Spleen (tissue), 11 donors: Measurements from ENCODE around the gene RNGTT. TPM values are rescaled to one million over a fixed set of nuclear protein-coding genes. Genes with fewer than 3 reads are reported as not detected.

Experiments
- DNase-seq: peaks from one replicate; pipeline ENCODE4 v3.0.0-alpha.2; 2020
- H3K27ac ChIP-seq, 8 donors: fragments of 200-600 bp; sonication (generic) in 7 of 8; 1 replicate in 4 of 8; 2 replicates in 4 of 8; pipeline versions ENCODE4 v1.5.0 to v1.8.0; 2016 to 2021; ENCODE audit warnings: inconsistent platforms in 4 of 8, mild to moderate bottlenecking in 4 of 8, moderate library complexity in 1 of 8
- H3K27me3 ChIP-seq, 7 donors: fragments of 200-600 bp; sonication (generic) in 6 of 7; replicated peaks in 1 of 7; 1 replicate in 4 of 7; 2 replicates in 3 of 7; pipeline versions ENCODE4 v1.5.0 to v1.8.0; 2016 to 2021; ENCODE audit warnings: inconsistent platforms in 3 of 7, mild to moderate bottlenecking in 1 of 7
- H3K36me3 ChIP-seq, 6 donors: fragments of 200-600 bp; sonication (generic) in 5 of 6; 1 replicate in 4 of 6; 2 replicates in 2 of 6; pipeline versions ENCODE4 v1.5.0 to v1.8.0; 2016 to 2021; ENCODE audit warnings: inconsistent platforms in 2 of 6
- H3K4me1 ChIP-seq, 6 donors: fragments of 200-600 bp; sonication (generic) in 5 of 6; 1 replicate in 3 of 6; 2 replicates in 3 of 6; pipeline versions ENCODE4 v1.5.0 to v1.8.0; 2016 to 2021; ENCODE audit warnings: inconsistent platforms in 3 of 6
- H3K4me3 ChIP-seq, 8 donors: fragments of 200-600 bp; sonication (generic) in 7 of 8; 1 replicate in 4 of 8; 2 replicates in 4 of 8; pipeline versions ENCODE4 v1.5.0 to v1.8.0; 2016 to 2021; ENCODE audit warnings: inconsistent platforms in 4 of 8, mild to moderate bottlenecking in 4 of 8, moderate library complexity in 2 of 8
- H3K9me3 ChIP-seq, 8 donors: fragments of 200-600 bp; sonication (generic) in 7 of 8; 1 replicate in 4 of 8; 2 replicates in 4 of 8; pipeline versions ENCODE4 v1.5.0 to v1.8.0; 2016 to 2021; ENCODE audit warnings: inconsistent platforms in 4 of 8
- POLR2A ChIP-seq, 3 donors: fragments of 450-650 bp; IDR thresholded peaks; one replicate each; pipeline ENCODE4 v1.5.1; 2017; ENCODE audit warnings: antibody characterized with exemption in 3 of 3, mild to moderate bottlenecking in 1 of 3
- POLR2AphosphoS5 ChIP-seq, 3 donors: sonication (generic); formaldehyde crosslinking; IDR thresholded peaks; one replicate each; pipeline ENCODE4 v1.5.1; 2017; ENCODE audit warnings: antibody characterized with exemption in 3 of 3
- WGBS, 5 donors: extraction: QIAGEN DNeasy Blood & Tissue Kit in 3 of 5; methylation state at CpG; one replicate each; pipeline versions ENCODE4 v1.1.5 to v1.1.7; 2013 to 2018; 5-methylcytosine and 5-hydroxymethylcytosine counted together
- intact Hi-C: fragments of 100-400 bp; cut with DNase I; formaldehyde crosslinking; loops from one replicate; pipeline ENCODE4 v1.15.0; 2023; ENCODE audit warnings: low total_unique reads
- polyA plus RNA-seq, 3 donors: library from polyadenylated mRNA; stranded (reverse); fragments of 200-250 nt; gene quantifications; one replicate each; pipeline ENCODE4 v1.2.1, GENCODE V29; 2013
- total RNA-seq, 7 donors: library from RNA; depleted of rRNA in 3 of 7; stranded (reverse); fragments of >200 nt in 3 of 7; fragmentation: NEBNext Ultra II Directional in 4 of 7; extraction: Animal tissue kit (Norgen Biotek cat#: 25700) in 4 of 7; gene quantifications; one replicate each; pipeline versions ENCODE4 v1.1.0 to v1.2.1, GENCODE V29; 2016 to 2021
- TF ChIP-seq, protein P1 (sequence below), 11 experiments: fragments of 200-600 bp in 7 of 11; fragments of 450-650 bp in 4 of 11; sonication (generic) in 4 of 11; IDR thresholded peaks in 8 of 11; conservative IDR thresholded peaks in 3 of 11; 1 replicate in 7 of 11; 2 replicates in 4 of 11; pipeline versions ENCODE4 v1.4.0 to v1.8.0; 2016 to 2021; ENCODE audit warnings: antibody characterized with exemption in 11 of 11, inconsistent platforms in 4 of 11, mild to moderate bottlenecking in 1 of 11
- donor health status: healthy with polysubstance abuse.
- donor health status: DM: no; HTN: no; CAD: no; lungs with moderate emphysema.
- donor health status: DM: no; HTN: no; CAD: no.
- donor health status: Bipolar disorder and iron deficiency.
- donor health status: healthy.
- donor health status: DM: no; HTN: no; CAD: no.
- donor health status: DM: yes; HTN: yes; CAD: no.

Gene RNGTT
- total and polyA plus RNA-seq, 10 donors, result 9.4 to 27.1 (median 17.6) TPM

DNA sequence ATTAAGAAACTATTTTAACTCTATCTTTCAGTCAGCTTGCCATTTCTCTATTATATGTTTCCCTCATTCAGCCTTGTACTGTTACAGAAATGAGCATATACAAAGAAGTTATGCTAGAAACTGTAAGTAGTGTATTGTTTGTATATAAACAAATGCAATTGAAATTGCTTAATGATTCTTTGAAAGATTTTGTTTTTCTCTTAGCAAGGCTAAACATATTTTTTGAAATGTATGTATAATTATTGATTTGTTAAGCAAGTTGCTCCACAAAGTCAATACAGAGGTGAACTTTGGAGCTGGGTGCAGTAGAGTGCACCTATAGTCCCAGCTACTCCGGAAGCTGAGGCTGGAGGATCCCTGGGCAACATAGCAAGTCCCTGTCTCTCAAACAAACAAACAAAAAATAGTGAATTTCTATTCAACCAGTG lies 253.6 kb downstream of the RNGTT start:
- Histone ChIP-seq H3K36me3 (no peaks in the 10 kb centered on the region), H3K9me3 (no peaks in the 10 kb centered on the region), H3K4me1 (no peaks in the 10 kb centered on the region), H3K4me3 (no peak overlapping the region), H3K27me3 (no peaks in the 10 kb centered on the region), H3K27ac (no peak overlapping the region)
- WGBS, 5 donors, result 88 to 98% (median 90%) methylated on average over 1 of the region's 1 CpG
- TF ChIP-seq, protein P1, sequence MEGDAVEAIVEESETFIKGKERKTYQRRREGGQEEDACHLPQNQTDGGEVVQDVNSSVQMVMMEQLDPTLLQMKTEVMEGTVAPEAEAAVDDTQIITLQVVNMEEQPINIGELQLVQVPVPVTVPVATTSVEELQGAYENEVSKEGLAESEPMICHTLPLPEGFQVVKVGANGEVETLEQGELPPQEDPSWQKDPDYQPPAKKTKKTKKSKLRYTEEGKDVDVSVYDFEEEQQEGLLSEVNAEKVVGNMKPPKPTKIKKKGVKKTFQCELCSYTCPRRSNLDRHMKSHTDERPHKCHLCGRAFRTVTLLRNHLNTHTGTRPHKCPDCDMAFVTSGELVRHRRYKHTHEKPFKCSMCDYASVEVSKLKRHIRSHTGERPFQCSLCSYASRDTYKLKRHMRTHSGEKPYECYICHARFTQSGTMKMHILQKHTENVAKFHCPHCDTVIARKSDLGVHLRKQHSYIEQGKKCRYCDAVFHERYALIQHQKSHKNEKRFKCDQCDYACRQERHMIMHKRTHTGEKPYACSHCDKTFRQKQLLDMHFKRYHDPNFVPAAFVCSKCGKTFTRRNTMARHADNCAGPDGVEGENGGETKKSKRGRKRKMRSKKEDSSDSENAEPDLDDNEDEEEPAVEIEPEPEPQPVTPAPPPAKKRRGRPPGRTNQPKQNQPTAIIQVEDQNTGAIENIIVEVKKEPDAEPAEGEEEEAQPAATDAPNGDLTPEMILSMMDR (IDR thresholded peaks at IDR 0.05 in 8 of 11, conservative IDR thresholded peaks at IDR 0.05 in 3 of 11), result no peak
- TF ChIP-seq POLR2AphosphoS5 (IDR thresholded peaks at IDR 0.05), result no peak
- TF ChIP-seq POLR2A (IDR thresholded peaks at IDR 0.05), result no peak
- no peak for DNase-seq
- intact Hi-C loops, result no loop called here

DNA sequence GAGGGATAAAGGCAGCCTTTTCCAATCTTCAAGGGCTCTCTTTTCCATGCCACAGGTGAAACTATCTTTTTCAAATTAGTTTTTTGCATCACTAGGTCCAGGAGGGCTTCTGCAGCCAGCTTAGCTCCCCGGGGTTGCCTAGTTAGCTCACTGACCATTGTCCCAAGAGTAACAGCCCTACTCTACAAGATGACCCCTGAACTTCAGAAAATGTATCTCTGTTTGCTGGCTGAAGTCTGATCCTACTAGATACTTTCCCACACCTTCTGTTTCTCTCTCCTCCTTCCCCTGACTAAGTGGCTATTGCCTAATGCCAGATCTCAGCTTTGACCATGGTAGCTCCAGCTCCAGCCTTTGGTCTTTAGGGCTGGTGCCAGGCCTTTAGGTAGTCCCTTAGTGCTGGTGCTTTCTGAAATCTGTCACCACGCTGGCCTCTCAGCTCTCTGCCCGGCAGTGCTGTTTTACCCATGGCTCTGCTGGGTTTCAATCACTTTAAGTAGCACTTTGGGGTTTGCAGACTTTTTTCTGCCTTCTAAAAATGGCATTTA lies 255.1 kb downstream of the RNGTT start:
- no peak for DNase-seq
- H3K4me1 ChIP-seq, result no peaks in the 10 kb centered on the region
- no peak for TF ChIP-seq POLR2AphosphoS5 (IDR thresholded peaks at IDR 0.05)
- no peak for TF ChIP-seq POLR2A (IDR thresholded peaks at IDR 0.05)
- TF ChIP-seq, protein P1 (IDR thresholded peaks at IDR 0.05 in 8 of 11, conservative IDR thresholded peaks at IDR 0.05 in 3 of 11), result no peak
- no peak overlapping the region for H3K27ac ChIP-seq
- 85 to 98% (median 94%) methylated on average over 3 of the region's 3 CpGs for WGBS, 5 donors
- intact Hi-C loops, result no loop called here
- no peaks in the 10 kb centered on the region for H3K27me3 ChIP-seq
- H3K4me3 ChIP-seq, result no peak overlapping the region
- H3K9me3 ChIP-seq, result peaks cover 0 to 2% (median 0%) of the 10 kb centered on the region in 8 donors
- peaks cover 0 to 5% (median 0%) of the 10 kb centered on the region in 6 donors for H3K36me3 ChIP-seq

DNA sequence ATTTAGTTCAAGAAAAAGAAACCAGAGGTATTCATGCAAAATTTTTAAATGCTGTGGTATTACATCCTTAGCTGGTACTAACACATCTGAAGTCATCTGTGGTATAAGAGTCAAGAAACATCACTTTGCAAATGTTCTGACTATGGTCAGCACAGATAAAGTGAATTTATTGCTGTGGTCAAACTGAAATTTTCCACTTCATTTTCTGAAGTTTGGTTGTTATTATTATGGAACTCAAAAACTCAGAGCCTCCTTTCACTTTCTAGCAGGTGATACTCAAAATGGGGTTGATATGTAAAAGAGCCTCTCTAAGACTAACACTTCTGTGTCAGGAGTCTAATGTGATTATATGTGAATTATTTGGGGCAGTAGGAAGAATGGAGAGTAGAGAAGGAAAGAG lies 257.8 kb downstream of the RNGTT start:
- peaks cover 0 to 4% (median 0%) of the 10 kb centered on the region in 8 donors for H3K9me3 ChIP-seq
- intact Hi-C loops, result no loop called here
- no peaks in the 10 kb centered on the region for H3K4me1 ChIP-seq
- H3K27me3 ChIP-seq, result no peaks in the 10 kb centered on the region
- H3K27ac ChIP-seq, result no peak overlapping the region
- TF ChIP-seq, protein P1 (IDR thresholded peaks at IDR 0.05 in 8 of 11, conservative IDR thresholded peaks at IDR 0.05 in 3 of 11), result no peak
- TF ChIP-seq POLR2A (IDR thresholded peaks at IDR 0.05) (no peak), POLR2AphosphoS5 (IDR thresholded peaks at IDR 0.05) (no peak)
- peaks cover 0 to 6% (median 0%) of the 10 kb centered on the region in 6 donors for H3K36me3 ChIP-seq
- DNase-seq, result no peak
- no peak overlapping the region for H3K4me3 ChIP-seq

DNA sequence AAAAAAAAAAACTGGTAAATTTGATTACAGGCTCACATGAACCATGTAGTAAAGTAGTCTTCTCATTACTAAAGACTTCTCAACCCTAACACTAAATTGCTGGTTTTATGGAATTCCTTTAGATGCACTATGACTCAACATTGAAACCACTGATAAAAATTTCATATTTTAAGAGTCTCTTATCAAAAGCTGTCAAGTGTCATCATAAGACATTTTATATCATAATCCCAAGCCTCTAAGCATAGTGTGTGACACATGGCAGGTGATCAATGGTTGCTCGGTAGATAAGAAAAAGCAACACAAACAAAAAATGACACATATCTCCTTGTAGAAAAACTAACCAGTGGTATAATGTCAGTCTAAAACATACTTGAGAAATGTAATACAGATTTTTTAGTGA lies 258.4 kb downstream of the RNGTT start:
- Histone ChIP-seq H3K36me3 (peaks cover 0 to 6% (median 0%) of the 10 kb centered on the region in 6 donors), H3K4me3 (no peak overlapping the region), H3K4me1 (no peaks in the 10 kb centered on the region), H3K27ac (no peak overlapping the region), H3K27me3 (no peaks in the 10 kb centered on the region), H3K9me3 (peaks cover 0 to 4% (median 0%) of the 10 kb centered on the region in 8 donors)
- DNase-seq, result no peak
- intact Hi-C loops, result no loop called here
- WGBS, 5 donors, result 83 to 97% (median 90%) methylated on average over 1 of the region's 1 CpG
- no peak for TF ChIP-seq POLR2AphosphoS5 (IDR thresholded peaks at IDR 0.05)
- TF ChIP-seq, protein P1 (IDR thresholded peaks at IDR 0.05 in 8 of 11, conservative IDR thresholded peaks at IDR 0.05 in 3 of 11), result no peak
- no peak for TF ChIP-seq POLR2A (IDR thresholded peaks at IDR 0.05)
